HL-60 (cell line): ENCODE data around the gene FAHD2B.
"Not testable (repeated sequence)": the region's sequence is repeated elsewhere in the genome, so short reads cannot be mapped to it uniquely, and the experiment has no call there.

Experiments used
- CTCF ChIP-seq: IDR thresholded peaks from one replicate; pipeline ENCODE4 v1.5.1; 2011; ENCODE audit warnings: low read length, control low read depth, inconsistent platforms; ENCODE audit not compliant: insufficient read depth
- POLR2AphosphoS5 ChIP-seq: IDR thresholded peaks from 2 replicates; pipeline ENCODE4 v1.6.1; 2012; ENCODE audit warnings: low read depth

GRCh38 chr2:97080855-97081254 lies 13.8 kb downstream of the FAHD2B start:
- not testable (repeated sequence) for TF ChIP-seq CTCF, POLR2AphosphoS5
